Left ventricle myocardium superior (tissue), 1 donor: ENCODE data around the gene FRZB. TPM values are rescaled to one million over a fixed set of nuclear protein-coding genes. Genes with fewer than 3 reads are reported as not detected.

Experiments
- ATAC-seq: fragments of 200-7000 bp; cut with Tn5 transposase; one replicate; pipeline ENCODE4 v1.9.1; 2020; ENCODE audit warnings: mild to moderate bottlenecking, moderate library complexity
- DNase-seq: peaks from one replicate; pipeline ENCODE4 v3.0.0-alpha.2; 2020
- intact Hi-C: fragments of 100-400 bp; cut with micrococcal nuclease; formaldehyde crosslinking; loops from one replicate; pipeline ENCODE4 v1.11.0; 2022
- total RNA-seq: library from RNA; stranded (reverse); fragmentation: NEBNext Ultra II Directional; extraction: Animal tissue kit (Norgen Biotek cat#: 25700); gene quantifications from one replicate; pipeline ENCODE4 v1.2.1, GENCODE V29; 2021
- donor health status: DM: no; HTN: yes; CAD: no; lungs with severe emphysema.

The FRZB gene
- total RNA-seq, 1 donor from 2014 or later, result 1.1 TPM

GRCh38 chr2:182817558-182817957 is 48.9 kb downstream of the FRZB start:
- ATAC-seq, result no peak

GRCh38 chr2:182816866-182817265 is 49.6 kb downstream of the FRZB start:
- DNase-seq, result no peak
- no peak for ATAC-seq
- intact Hi-C loops, result no loop called here

More at GRCh38 chr2:182817558-182817957, 48.9 kb downstream of the FRZB start:
- no peak for DNase-seq
- intact Hi-C loops, result no loop called here

- intact Hi-C loops, result no loop called here
- no peak for ATAC-seq
These were observed 51.6 kb downstream of the FRZB start for GRCh38 chr2:182814804-182815203.

GRCh38 chr2:182814380-182814779 is 52.1 kb downstream of the FRZB start:
- intact Hi-C loops, result no loop called here
- DNase-seq (no peak), ATAC-seq (no peak)

More at GRCh38 chr2:182814804-182815203, 51.6 kb downstream of the FRZB start:
- no peak for DNase-seq

GRCh38 chr2:182810087-182810486 is 56.4 kb downstream of the FRZB start:
- DNase-seq, result no peak
- ATAC-seq, result no peak
- intact Hi-C loops, result no loop called here

- ATAC-seq (no peak), DNase-seq (no peak)
- intact Hi-C loops, result no loop called here
These were observed 59.1 kb downstream of the FRZB start for GRCh38 chr2:182807319-182807718.

GRCh38 chr2:182804128-182804527 is 62.3 kb downstream of the FRZB start:
- ATAC-seq (no peak), DNase-seq (no peak)
- intact Hi-C loops, result no loop called here

- ATAC-seq, result no peak
- intact Hi-C loops, result no loop called here
- no peak for DNase-seq
These were observed 67.7 kb downstream of the FRZB start for GRCh38 chr2:182798736-182799135.

GRCh38 chr2:182792441-182792840 is 74.0 kb downstream of the FRZB start:
- ATAC-seq (no peak), DNase-seq (no peak)
- intact Hi-C loops, result no loop called here

- no peak for DNase-seq
- no peak for ATAC-seq
- intact Hi-C loops, result no loop called here
These were observed 81.7 kb downstream of the FRZB start for GRCh38 chr2:182784777-182785176.

GRCh38 chr2:182784058-182784706 is 82.3 kb downstream of the FRZB start:
- intact Hi-C loops, result no loop called here
- DNase-seq (no peak), ATAC-seq (no peak)

Other genes starting within 250 kb of the FRZB start
- 46.6 TPM for gene DNAJC10, start 150.4 kb downstream of the FRZB start, total RNA-seq
- gene NCKAP1, start 171.8 kb upstream of the FRZB start, total RNA-seq, result 141 TPM
- 12.1 TPM for gene DUSP19, start 212.1 kb upstream of the FRZB start, total RNA-seq